Vagina (tissue), 2 donors: ENCODE data around the gene BEST1. TPM values are rescaled to one million over a fixed set of nuclear protein-coding genes. Genes with fewer than 3 reads are reported as not detected.
A peak's percentile ranks its signal among the peaks of the same experiment; 100 is the strongest.

Experiments
- DNase-seq, 2 donors: peaks; one replicate each; pipeline ENCODE4 v3.0.0-alpha.2; 2017; ENCODE audit errors: extremely low spot score in 2 of 2
- H3K27ac ChIP-seq: fragments of 200-600 bp; sonication (generic); one replicate; pipeline ENCODE4 v1.5.1; 2019
- H3K27me3 ChIP-seq: fragments of 200-600 bp; sonication (generic); one replicate; pipeline ENCODE4 v1.5.1; 2019
- H3K36me3 ChIP-seq, 2 donors: fragments of 200-600 bp; sonication (generic); one replicate each; pipeline ENCODE4 v1.5.1; 2017 to 2019
- H3K4me1 ChIP-seq: fragments of 200-600 bp; sonication (generic); one replicate; pipeline ENCODE4 v1.5.1; 2019
- H3K4me3 ChIP-seq, 2 donors: fragments of 200-600 bp; sonication (generic); 1 replicate in 1 of 2; 2 replicates in 1 of 2; pipeline ENCODE4 v1.5.1; 2016 to 2019
- H3K9me3 ChIP-seq: fragments of 200-600 bp; sonication (generic); one replicate; pipeline ENCODE4 v1.5.1; 2019
- POLR2A ChIP-seq, 2 donors: fragments of 450-650 bp; IDR thresholded peaks; one replicate each; pipeline ENCODE4 v1.6.1; 2017; ENCODE audit warnings: antibody characterized with exemption in 2 of 2, mild to moderate bottlenecking in 2 of 2, moderate library complexity in 2 of 2
- POLR2AphosphoS5 ChIP-seq, 2 donors: sonication (generic); formaldehyde crosslinking; IDR thresholded peaks; one replicate each; pipeline ENCODE4 v1.9.0; 2017; ENCODE audit warnings: antibody characterized with exemption in 2 of 2, mild to moderate bottlenecking in 2 of 2, low read depth in 1 of 2; ENCODE audit not compliant: insufficient read depth in 1 of 2
- intact Hi-C: fragments of 100-400 bp; cut with DNase I; formaldehyde crosslinking; loops from one replicate; pipeline ENCODE4 v1.15.1; 2023
- total RNA-seq: library from RNA; depleted of rRNA; stranded (reverse); fragments of >200 nt; gene quantifications from one replicate; pipeline ENCODE4 v1.2.3, GENCODE V29; 2016
- TF ChIP-seq, protein P1 (sequence below), 3 experiments: fragments of 450-650 bp in 2 of 3; fragments of 200-600 bp in 1 of 3; sonication (generic) in 1 of 3; IDR thresholded peaks; one replicate each; pipeline ENCODE4 v1.5.1; 2017 to 2019; ENCODE audit warnings: antibody characterized with exemption in 3 of 3, mild to moderate bottlenecking in 2 of 3, moderate library complexity in 2 of 3

Gene BEST1
- total RNA-seq, 1 donor from 2014 or later, result 4.4 TPM

GRCh38 chr11:61924064-61924455 lies 26.1 kb upstream of the BEST1 start:
- no peaks in the 10 kb centered on the region for H3K27me3 ChIP-seq
- H3K27ac ChIP-seq, result peak overlapping the region; percentile 94
- intact Hi-C loops, result no loop called here
- DNase-seq, result no peak
- H3K9me3 ChIP-seq, result no peaks in the 10 kb centered on the region
- TF ChIP-seq, protein P1, sequence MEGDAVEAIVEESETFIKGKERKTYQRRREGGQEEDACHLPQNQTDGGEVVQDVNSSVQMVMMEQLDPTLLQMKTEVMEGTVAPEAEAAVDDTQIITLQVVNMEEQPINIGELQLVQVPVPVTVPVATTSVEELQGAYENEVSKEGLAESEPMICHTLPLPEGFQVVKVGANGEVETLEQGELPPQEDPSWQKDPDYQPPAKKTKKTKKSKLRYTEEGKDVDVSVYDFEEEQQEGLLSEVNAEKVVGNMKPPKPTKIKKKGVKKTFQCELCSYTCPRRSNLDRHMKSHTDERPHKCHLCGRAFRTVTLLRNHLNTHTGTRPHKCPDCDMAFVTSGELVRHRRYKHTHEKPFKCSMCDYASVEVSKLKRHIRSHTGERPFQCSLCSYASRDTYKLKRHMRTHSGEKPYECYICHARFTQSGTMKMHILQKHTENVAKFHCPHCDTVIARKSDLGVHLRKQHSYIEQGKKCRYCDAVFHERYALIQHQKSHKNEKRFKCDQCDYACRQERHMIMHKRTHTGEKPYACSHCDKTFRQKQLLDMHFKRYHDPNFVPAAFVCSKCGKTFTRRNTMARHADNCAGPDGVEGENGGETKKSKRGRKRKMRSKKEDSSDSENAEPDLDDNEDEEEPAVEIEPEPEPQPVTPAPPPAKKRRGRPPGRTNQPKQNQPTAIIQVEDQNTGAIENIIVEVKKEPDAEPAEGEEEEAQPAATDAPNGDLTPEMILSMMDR (IDR thresholded peaks at IDR 0.05), result no peak
- TF ChIP-seq POLR2A (IDR thresholded peaks at IDR 0.05) (no peak), POLR2AphosphoS5 (IDR thresholded peaks at IDR 0.05; ENCODE audit: insufficient read depth in 1 of 2, low read depth in 1 of 2) (no peak)
- peaks cover 41% of the 10 kb centered on the region for H3K4me1 ChIP-seq
- H3K4me3 ChIP-seq, result no peak overlapping the region
- no peaks in the 10 kb centered on the region for H3K36me3 ChIP-seq

DNA sequence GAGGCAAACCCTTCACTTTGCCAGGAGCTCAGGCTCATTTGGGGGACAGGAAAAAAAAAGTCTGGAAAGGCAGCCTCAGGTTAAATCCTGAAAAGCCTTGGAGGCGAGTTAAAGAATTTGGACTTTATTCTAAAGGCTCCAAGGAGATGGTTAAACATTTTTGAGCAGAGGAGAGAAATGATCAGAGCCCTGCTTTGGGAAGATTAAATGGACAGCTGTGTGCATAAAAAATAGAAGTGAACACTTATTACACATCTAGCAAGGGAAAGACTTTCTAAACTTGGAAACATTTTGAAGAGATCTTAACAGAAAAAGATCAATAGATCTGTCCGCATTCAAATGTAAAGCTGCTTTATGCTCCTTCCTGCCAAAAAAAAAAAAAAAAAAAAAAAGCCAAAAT lies 24.4 kb upstream of the BEST1 start:
- Histone ChIP-seq H3K4me1 (peaks cover 28% of the 10 kb centered on the region), H3K27ac (no peak overlapping the region), H3K36me3 (no peaks in the 10 kb centered on the region), H3K9me3 (no peaks in the 10 kb centered on the region), H3K27me3 (no peaks in the 10 kb centered on the region), H3K4me3 (no peak overlapping the region)
- no peak for DNase-seq
- intact Hi-C loops, result no loop called here
- TF ChIP-seq POLR2AphosphoS5 (IDR thresholded peaks at IDR 0.05; ENCODE audit: insufficient read depth in 1 of 2, low read depth in 1 of 2), result no peak
- TF ChIP-seq POLR2A (IDR thresholded peaks at IDR 0.05), result no peak
- TF ChIP-seq, protein P1 (IDR thresholded peaks at IDR 0.05), result no peak

DNA sequence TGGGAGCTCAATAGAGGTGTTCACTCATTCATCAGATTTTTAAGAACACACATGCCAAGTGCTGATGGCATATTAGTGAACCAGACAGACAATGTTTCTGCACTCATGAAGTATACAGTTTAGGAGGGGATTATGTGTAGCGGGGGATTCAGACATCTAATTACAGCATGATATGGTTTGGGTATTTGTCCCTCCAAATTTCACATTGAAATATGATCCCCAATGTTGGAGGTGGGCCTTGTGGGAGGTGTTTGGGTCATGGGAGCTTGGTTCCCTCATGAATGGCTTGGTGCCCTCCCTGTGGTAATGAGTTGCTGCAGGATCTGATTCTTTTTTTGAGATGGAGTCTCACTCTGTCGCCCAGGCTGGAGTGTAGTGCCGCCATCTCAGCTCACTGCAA lies 23.9 kb upstream of the BEST1 start:
- no peaks in the 10 kb centered on the region for H3K27me3 ChIP-seq
- intact Hi-C loops, result no loop called here
- H3K4me1 ChIP-seq, result peaks cover 28% of the 10 kb centered on the region
- no peak overlapping the region for H3K27ac ChIP-seq
- TF ChIP-seq, protein P1 (IDR thresholded peaks at IDR 0.05), result no peak
- TF ChIP-seq POLR2A (IDR thresholded peaks at IDR 0.05), result no peak
- no peak for TF ChIP-seq POLR2AphosphoS5 (IDR thresholded peaks at IDR 0.05; ENCODE audit: insufficient read depth in 1 of 2, low read depth in 1 of 2)
- DNase-seq, result no peak
- no peaks in the 10 kb centered on the region for H3K9me3 ChIP-seq
- H3K4me3 ChIP-seq, result no peak overlapping the region
- H3K36me3 ChIP-seq, result no peaks in the 10 kb centered on the region

- H3K36me3 ChIP-seq, result no peaks in the 10 kb centered on the region
- H3K4me1 ChIP-seq, result peaks cover 22% of the 10 kb centered on the region
- no peaks in the 10 kb centered on the region for H3K27me3 ChIP-seq
- no peak for TF ChIP-seq POLR2A (IDR thresholded peaks at IDR 0.05)
- no peak for TF ChIP-seq POLR2AphosphoS5 (IDR thresholded peaks at IDR 0.05; ENCODE audit: insufficient read depth in 1 of 2, low read depth in 1 of 2)
- intact Hi-C loops, result no loop called here
- H3K4me3 ChIP-seq, result no peak overlapping the region
- H3K27ac ChIP-seq, result no peak overlapping the region
- H3K9me3 ChIP-seq, result no peaks in the 10 kb centered on the region
- no peak for DNase-seq
Observed at GRCh38 chr11:61927501-61927900, 22.6 kb upstream of the BEST1 start.

DNA sequence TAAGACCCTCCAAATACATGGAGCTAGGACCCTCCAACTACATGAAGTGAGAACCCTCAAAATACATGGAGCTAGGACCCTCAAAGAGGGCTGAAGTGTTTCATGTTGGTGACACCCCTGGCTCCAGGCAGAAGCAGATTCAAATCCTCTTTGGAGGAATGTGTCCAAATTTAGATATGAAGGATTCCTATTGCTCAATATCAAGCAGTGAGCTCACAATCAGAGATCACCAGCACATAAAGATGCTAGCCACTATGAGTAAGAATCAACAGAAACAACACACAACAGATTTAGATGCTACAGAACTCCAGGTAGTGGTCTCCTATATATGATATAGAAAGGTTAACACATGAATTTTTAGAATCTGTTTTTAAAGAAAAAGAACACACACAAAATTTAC lies 21.5 kb upstream of the BEST1 start:
- Histone ChIP-seq H3K36me3 (no peaks in the 10 kb centered on the region), H3K9me3 (no peaks in the 10 kb centered on the region), H3K4me1 (peaks cover 11% of the 10 kb centered on the region), H3K27ac (no peak overlapping the region), H3K27me3 (no peaks in the 10 kb centered on the region), H3K4me3 (no peak overlapping the region)
- intact Hi-C loops, result no loop called here
- DNase-seq, result no peak
- TF ChIP-seq POLR2AphosphoS5 (IDR thresholded peaks at IDR 0.05; ENCODE audit: insufficient read depth in 1 of 2, low read depth in 1 of 2) (no peak), POLR2A (IDR thresholded peaks at IDR 0.05) (no peak)
- TF ChIP-seq, protein P1 (IDR thresholded peaks at IDR 0.05), result no peak
